GM18870 (cell line): Measurements from ENCODE around the gene ALDH18A1.

Experiments used
- ATAC-seq: cut with Tn5 transposase; IDR thresholded peaks from one replicate; pipeline ENCODE4 v1.9.1; 2021; ENCODE audit warnings: moderate library complexity; ENCODE audit not compliant: unreplicated experiment

Gene ALDH18A1

DNA sequence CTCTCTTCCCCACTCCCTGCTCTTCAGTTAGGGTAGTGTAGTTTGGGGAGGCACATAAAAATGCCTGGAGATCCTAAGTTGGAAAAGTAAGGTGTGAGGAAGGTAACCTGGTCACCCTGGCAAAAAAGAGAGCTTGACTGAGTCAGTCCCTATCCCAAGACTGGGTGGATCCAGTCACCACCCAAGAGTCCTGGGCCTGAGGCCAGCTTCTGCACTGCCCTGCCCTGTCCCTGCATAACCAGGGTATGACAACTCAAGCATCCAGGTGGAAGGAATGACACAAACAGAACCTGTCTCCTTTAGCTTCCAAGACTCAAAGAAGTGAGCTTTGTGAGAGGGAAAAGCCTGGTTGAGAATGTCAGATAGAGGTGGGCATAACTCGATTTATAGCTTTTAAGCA is 68.5 kb downstream of the ALDH18A1 start:
- no peak for ATAC-seq

DNA sequence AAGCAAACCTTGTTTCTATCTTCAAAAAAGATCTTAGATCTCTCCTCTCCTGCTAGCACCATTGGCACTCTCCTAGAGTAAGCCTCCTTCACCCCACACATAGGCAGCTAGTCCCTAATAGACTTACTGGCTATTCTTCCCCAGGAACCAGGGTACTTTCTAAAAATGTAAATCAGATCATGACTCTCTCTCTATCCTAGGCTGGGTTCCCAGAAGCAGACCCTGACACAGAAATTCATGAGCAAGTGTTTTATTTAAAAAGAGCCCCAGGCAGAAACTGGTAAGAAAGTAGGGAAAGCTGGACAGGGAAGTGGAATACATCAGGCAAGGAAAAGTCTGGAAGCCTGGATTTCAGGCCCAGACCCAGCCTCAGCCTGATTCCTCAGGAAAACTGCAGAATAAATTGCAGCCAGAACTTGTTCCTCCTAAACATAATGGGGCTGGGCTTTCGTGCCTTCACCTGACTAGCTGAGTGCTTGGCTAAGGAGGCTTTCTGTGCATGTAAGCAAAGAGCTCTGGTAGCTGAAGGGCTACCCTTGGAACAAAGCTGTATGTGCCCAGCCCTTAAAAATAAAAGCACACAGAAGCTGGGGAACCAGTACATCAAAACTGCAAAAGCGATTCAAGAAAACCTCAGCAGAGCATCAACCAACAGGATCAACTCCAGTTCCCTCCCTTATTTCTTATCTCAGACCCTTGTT is 76.5 kb downstream of the ALDH18A1 start:
- no peak for ATAC-seq

DNA sequence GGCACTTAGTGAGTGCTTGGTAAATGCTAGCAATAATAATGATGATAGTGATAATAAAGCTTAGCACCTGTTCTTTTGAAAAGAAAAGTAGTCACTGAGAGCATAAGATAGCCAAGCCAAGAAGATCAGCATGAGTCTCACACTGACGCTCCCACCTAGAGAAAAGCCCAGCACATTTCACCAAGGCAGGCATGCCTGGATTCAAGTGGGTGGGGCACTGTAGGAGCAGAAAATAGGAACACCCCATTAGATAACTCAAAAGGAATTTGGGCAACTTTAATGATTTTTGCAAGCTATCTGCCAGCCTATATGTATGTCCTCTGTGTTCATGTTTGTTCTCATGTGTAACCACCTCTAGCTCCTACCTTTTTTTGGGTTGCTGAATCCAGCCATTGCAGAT is 77.2 kb downstream of the ALDH18A1 start:
- no peak for ATAC-seq

DNA sequence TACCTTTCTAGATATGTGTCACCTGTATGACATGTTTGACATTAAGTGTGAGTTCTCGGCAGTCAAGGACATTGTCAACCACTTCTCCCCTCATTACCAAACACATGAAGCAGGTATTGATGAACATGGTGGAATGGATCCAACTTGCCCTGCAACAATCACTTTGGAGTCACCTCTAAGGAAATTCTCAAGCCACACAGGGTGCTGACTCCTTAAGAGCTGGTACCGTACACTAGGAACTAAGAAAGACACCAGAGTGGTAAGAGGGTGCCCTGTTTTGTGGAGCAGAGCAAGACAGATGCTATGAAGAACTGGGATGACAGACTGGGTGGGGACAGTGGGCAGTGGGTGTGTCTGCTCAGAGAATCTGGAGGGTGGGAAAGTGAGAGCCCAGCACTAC is 77.9 kb downstream of the ALDH18A1 start:
- no peak for ATAC-seq

DNA sequence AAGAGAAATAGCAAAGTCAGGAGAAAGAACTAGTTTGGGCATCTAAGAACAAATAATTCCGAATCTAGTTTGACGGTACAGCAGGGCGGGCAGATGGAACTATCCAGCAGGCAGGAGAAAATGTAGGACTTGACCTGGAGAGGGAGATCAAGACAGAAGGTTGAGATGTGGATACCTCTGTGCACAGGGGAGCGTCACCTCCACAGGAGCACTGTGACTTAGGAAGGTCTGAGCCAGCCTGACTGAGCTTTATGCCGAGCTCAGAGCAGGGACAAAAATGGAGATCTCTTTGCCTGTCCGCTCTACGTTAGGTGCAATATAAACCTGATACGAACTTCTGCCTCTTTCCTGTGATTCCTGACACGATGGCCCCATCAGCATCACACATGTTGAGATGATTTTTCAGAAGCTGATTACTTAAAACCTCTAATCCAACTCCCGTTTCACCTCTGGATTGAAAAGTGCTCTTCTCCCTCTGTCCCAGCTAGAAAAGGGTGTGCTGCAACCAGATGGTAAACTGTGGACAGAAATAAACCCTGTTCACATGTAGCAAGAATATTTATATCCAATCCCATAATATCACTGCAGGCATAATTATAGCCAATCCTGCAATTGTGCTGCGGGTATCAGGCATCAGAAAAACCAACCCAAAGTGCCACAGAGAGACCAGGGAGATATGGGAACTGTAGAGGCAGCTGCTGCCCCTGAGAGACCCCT is 81.7 kb downstream of the ALDH18A1 start:
- ATAC-seq: no peak

DNA sequence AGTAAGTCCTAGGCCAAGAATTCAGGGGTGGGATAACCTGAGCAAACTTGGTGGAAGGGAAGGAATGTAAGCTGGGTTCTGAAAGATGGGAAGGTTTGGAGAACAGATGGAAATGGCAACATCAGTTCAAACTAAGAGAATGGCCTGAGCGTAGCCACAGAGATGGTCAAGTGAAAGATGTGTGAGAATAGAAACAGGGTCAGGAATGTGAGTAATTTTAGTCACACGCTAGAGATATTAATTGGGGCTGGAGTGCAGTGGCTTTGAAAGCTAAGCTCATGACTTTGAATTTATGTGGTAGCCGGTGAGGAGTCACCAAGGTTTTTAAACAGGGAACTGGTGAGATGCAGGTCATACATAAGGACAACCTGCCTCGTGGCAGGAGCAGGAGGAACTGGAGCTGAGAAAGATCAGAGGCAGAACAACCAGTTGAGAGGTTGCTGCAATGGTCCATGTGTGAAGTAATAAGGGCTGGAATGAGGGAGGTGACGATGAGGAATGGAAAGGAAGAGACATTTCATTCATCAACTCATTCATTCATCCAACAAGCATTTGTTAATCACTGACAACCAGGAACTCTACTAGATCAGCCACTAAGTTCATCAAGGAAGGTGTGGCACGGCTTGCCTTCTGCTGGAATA is 82.4 kb downstream of the ALDH18A1 start:
- ATAC-seq: no peak

DNA sequence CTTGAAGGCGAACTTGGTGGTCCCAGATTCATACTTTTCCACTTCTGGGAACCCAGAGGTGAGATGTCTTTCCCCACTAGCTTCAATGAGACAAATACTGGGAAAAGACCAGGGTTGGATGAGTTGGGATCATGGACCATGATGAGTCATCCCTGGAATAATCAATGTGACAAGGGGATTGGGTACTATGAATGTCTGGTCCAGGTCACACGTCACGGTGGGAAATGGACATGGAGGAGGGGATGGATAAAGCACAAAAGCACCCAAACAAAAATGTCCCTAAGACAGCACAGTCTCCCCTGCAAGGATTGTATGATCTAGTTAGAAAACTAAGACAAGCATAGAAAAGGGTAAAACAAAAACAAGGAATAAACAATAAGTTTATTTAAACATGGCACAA is 83.0 kb downstream of the ALDH18A1 start:
- no peak for ATAC-seq

DNA sequence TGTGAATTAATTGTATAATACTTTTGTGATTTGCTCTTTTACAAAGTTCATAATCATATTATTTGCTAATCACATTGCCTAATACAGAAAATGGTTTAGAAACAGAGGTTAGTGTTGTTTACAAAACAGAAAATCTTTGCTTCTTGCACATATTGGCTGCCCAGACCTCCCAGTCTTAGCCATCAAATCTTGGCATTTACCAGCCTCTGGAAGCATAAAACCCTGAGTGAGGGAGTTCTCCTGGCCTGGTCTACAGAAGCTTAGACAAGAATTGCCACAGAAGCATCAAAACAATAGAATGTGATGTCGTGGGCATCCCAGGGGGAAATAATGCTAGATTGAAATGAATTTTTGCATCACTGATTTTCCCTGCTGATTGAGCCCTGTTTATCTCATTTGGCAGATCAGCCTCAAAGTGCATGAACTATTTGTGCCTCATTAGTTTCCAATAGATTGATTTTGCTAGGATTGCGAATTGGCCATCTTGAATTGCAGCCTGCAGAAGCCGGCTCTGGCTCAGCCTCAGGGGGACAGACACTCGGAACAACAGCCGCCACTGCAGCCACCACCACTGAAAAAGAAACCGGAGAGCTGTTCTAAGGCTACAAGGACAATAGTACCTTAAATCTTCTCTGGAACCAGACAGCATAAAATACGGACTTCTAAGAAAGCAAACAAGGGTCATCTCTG is 84.2 kb downstream of the ALDH18A1 start:
- no peak for ATAC-seq

DNA sequence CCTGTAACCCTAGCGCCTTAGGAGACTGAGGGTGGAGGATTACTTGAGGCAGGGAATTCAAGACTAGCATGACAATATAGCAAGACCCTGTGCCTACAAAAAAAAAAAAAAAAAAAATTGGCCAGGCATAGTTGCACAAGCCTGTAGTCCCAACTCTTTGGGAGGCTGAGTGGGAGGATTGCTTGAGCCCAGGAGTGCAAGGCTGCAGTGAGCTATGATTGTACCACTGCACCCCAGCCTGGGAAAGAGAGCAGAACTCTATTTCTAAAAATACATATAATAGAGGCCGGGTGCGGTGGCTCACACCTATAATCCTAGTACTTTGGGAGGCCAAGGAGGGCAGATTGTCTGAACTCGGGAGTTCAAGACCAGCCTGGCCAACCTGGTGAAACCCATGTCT is 85.1 kb downstream of the ALDH18A1 start:
- no peak for ATAC-seq

DNA sequence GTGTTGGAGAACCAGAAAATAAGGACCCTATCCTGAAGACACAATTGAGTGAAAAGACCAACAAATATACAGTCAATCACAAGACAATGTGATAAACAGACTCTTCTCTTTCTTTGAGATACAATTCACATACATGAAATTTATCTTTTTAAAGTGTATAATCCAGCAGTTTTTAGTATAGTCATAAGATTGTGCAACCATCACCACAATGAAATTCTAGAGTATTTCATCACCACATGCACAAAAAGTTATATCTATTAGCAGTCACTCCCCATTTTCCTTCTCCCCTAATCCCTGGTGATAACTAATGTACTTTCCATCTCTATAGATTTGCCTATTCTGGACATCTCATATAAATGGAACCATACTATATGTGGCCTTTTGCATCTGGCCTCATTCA is 87.1 kb downstream of the ALDH18A1 start:
- ATAC-seq: no peak

DNA sequence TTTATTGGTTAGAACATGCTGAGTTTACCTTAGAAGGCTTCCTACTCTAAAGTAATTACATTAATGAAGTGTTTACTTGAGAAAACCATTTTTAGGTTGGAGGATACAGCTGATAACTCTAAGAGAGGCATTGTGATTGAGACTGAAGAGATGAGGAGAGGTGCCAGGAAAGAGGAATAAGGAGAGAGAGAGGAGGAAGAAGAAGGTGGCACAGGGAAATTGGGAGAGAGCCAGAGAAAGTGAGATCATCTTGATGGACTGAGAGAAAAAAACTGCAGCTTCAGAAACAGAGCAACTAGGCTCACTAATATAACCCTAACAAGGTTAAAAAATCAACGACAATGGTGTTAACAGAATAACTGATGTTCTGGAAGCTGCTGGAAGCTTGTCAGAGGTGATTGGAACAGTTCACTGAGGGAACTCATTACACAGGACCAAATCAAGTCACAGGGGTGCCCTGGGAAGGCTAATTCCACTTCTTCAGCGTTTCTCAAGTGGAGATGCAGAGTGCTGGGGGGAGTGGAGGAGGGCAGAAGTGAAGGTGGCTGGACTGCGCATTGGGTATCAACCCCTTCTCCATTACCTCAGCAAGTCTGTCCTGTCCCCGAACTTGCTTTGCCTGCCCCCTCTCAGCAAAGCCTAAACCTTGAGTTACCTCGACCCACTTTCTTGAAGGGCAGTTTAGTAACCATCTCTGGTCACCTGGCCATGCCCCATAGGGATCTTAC is 88.4 kb downstream of the ALDH18A1 start:
- ATAC-seq: no peak

DNA sequence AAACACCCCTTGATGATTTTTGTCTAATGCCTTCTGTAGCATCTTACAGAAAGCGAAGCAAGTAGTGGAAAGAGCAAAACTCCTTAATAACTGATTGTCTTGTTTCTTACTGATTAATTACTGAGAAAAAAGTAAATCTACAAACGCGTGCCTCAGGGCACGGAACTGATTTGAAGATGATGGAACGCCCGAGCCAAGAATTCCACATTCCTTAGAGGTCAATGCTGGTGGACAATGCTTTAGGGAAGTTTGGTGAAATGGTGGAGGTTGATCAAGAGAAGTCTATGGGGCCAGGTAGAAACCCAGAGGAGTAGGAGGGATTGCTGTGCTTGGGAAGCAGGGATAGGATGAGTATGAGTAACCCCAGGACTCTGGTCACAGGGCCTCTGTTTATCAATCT is 90.4 kb downstream of the ALDH18A1 start:
- no peak for ATAC-seq

DNA sequence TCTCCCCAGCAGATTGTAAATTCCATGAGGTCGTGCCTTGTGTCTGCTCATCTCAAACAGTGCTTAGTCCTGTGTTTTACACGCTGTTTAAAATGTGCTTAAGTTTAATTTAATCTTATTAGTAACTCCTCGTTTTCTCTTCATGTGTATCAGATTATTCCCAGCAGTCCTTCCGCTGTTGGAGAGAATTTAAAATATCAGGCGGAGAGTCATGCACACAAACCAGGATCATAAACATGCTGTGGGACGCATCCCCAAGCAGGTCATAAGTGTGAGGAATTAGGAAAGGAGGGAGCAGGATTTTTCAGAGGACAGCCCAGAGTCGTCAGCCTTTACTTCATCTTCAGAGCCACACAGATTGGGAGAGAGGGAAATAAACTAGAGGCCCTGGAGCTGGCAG is 91.2 kb downstream of the ALDH18A1 start:
- ATAC-seq: no peak

DNA sequence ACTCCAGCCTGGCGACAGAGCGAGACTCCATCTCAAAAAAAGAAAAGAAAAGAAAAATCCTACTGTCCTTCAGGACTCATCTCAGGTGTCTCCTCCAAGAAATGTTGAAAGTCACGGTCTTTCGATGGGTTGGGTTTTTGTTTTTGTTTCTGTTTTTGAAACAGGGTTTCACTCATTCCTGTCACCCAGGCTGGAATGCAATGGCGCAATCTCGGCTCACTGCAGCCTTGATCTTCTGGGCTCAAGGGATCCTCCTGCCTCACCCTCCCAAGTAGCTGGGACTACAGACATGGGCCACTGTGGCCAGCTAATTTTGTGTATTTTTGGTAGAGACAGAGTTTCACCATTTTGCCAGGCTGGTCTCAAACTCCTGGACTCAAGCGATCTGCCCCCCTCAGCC is 92.2 kb downstream of the ALDH18A1 start:
- no peak for ATAC-seq

DNA sequence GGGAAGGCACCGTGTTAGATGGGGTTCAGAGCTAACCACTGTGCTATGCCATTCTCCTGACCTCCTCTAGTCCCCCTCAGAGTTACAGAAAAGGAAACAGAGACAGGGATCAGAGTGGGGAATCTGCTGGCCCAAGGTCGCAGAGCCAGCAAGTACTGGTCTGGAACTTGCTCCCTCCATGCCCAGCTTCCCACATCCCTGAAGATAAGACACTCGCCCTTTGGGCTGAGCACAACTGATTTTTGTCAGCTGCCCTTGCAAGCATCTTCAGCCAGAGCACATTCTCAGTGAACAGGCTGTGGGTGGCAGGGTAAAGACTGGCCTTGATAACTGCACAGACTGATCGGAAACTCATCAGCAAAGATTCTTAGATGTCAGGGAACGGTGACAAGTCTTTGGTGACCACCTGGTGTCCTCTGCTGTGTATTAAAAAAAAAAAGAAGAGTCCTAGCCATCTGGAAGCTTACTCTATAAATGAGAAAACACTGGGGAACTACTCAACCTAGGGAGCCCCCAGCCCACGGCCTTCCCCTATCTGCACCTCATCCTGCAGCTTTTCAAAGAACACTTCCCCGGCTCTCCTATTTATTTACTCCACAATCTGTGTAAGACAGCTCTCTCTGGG is 94.1 kb downstream of the ALDH18A1 start:
- no peak for ATAC-seq

DNA sequence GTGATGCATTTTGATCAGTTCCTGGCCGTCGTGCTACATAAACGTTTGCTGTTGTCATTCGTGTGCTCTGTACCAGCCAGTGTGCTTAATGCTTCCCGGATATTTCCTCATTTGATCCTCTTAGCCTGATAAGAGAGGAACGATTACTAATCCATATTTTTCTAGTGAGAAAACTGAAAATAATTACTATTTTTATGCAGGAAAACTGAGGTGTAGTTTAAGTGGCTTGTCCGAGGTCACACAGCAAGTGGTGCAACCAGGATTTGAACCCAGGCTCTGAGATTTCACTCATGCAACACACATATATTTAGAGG is 94.7 kb downstream of the ALDH18A1 start:
- ATAC-seq: no peak

DNA sequence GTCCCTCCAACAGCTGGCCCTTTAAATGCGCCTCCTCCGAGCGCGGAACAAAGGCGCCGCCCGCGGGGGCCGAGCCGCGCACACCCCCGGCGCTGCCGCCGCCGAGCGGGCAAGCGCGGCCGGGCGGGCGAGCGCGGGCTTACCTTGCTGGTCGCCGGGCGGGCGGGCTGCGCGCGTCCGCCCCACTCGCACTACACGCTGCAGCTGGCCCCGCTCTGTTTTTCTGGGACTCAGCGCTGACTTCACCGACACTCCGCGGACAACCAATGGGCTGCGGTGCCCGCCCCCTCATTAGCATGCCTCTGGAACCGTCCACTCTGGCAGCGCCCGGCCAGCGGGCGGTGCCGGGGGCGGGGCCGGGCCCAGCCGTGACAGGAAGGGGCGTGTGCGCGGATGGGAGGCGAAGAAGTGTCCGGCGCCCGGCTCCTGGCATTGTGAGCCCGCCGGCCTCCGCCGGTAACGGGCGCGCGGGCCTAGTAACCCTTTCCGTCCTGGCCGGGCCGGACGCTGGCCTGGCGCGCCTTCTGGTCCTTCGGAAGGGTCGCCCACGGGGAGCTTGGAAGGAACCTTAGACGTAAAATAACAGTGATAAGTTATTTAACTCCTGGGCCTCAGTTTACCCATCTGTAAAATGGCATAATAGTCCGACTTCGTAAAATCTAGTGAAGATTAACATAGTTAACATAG is 95.2 kb downstream of the ALDH18A1 start, which contains the start of gene SORBS1:
Gene SORBS1 (minus strand): TSS at position 195 of the 687 bp plus-strand sequence. CDS start 120,236 bp downstream, outside the sequence.
- ATAC-seq: peak; percentile 97

DNA sequence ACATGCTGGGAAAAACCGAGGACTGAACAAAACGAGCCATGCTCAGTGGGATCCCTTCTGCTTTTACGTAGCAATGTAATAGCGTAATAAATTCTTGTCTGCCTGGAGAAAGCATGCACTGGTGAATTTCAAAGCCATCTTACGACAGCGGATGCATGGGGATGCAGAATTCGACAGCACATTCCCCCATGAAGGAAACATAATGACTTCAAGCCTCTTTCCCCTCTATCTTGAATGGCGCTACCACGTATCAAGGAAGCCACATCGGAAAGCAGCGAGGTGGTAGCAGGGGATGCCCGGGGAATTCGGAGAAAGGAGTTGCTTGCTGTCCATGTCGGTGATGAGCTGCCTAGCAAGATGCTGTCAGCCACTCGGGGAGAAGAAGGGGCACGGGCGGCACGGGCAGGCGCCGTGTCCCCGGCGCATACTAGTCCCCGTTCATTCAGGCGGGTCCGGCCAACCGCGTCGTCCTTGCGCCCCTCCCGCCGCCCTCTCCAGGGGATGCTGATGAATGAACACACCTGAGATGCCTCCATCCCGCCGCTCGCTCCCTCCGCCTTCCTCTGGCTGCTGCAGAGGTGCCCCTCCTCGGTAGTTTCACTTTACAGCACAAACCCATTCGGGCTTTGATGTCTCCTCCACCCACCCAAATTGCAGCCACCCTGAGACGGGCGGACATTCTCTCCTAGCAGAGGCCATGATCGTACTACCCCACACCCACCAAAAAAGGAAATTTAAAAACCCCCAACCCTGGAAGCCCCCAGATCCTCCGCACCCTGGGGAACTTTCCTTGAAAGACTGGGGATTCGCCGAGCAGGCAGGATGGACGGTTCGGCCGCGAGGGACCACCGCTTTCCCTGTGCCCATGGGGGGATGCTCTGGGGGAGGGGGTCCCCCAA is 96.0 kb downstream of the ALDH18A1 start:
- ATAC-seq: no peak

DNA sequence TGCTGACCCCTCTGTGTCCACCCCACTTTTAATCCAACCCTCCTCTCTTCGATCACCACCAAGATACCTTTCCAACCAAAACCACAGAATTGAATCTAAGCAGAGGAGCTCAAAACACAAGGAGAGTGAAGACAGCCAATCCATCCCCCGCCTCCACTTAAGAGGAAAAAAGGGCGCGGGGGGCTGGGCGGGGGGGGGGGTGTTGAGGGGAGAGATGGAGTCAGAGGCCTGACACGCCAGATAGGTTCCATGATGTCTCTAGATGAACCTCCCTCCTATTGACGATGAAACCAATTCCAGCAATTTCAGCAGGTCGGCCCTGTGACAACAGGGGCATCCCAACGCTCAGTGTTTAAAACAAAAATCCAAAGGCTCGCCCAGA is 96.6 kb downstream of the ALDH18A1 start:
- no peak for ATAC-seq
